ENCODE results near the gene KCNK17. TPM values are rescaled to one million over a fixed set of nuclear protein-coding genes. Genes with fewer than 3 reads are reported as not detected.

The KCNK17 gene
- total and polyA plus RNA-seq, 9 of the 15 experiments (the other 6 are each of a cell fraction or from before 2014, with no cell fraction given), result not detected

DNA sequence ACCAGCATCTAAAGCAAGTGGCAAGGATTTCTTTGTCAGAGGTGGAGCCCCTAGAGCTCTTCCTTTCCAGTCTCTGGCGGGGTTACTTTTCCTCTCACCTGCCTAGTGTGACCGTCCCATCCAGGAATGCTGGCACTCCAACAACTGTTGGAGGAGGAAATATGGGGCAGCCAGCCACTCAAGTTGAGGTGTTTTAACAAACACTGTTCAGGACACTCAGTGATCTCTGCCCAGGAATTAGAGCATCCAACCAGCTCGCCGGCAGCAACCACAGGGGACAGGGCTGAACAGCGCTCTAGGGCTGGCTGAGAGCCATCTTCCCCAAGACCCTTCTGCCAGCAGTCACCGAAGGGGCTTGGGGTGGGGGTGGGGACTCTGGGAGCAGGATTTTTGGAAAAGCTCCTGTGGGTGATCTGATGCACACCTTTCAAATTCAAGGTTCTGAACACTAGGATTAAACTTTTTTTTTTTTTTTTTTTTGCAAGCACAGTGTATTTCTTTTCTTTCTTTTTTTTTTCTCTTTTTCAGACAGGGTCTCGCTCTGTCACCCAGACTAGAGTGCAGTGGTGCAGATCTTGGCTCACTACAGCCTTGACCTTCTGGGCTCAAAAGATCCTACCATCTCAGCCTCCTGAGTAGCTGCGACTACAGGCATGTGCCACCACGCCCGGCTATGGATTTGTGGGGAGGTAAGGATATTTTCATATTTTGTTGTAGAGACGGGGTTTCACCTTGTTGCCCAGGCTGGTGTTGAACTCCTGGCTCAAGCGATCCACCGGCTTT, 36.7 kb upstream of the KCNK17 start:
- POLR2A ChIA-PET, result interaction anchor here (0.6 kb wide), 2 partner anchors 18 to 182 kb away, joined by 3 read pairs; no protein-coding TSS in a partner anchor
- Histone ChIP-seq H3K36me3 (ENCODE audit: control insufficient read depth, insufficient read depth, low read length) (no peaks in the 10 kb centered on the region), H3K4me1 (replicated peaks in 1 of 2; ENCODE audit: control insufficient read depth in 2 of 2, insufficient read depth in 2 of 2, low read length in 2 of 2) (no peaks in the 10 kb centered on the region), H3K79me2 (ENCODE audit: control insufficient read depth, insufficient read depth, low read length) (no peaks in the 10 kb centered on the region), H3K9me1 (ENCODE audit: control insufficient read depth, insufficient read depth, low read length) (no peaks in the 10 kb centered on the region), H3K4me3 (no peak overlapping the region), H2AFZ (ENCODE audit: low read depth, low read length) (no peak overlapping the region), H4K20me1 (replicated peaks; ENCODE audit: control insufficient read depth, insufficient read depth, low read length) (peaks cover 6% of the 10 kb centered on the region; the same call in 1 of the 2 replicates), H3K9ac (ENCODE audit: insufficient read depth in 1 of 2, low read depth in 2 of 2, low read length in 2 of 2) (no peak overlapping the region; a peak in 1 of 4 replicates), H3K9me3 (replicated peaks; ENCODE audit: control insufficient read depth, insufficient read depth, low read depth, low read length) (no peaks in the 10 kb centered on the region), H3K4me2 (ENCODE audit: insufficient read depth, low read length) (no peak overlapping the region), H3K27ac (ENCODE audit: extremely low read depth, low read depth, low read length) (no peak overlapping the region), H3K27me3 (ENCODE audit: control insufficient read depth in 2 of 2, insufficient read depth in 2 of 2, low read length in 2 of 2) (peaks cover 20 to 37% of the 10 kb centered on the region in 2 experiments; a peak in 3 of 5 replicates)
- CTCF ChIA-PET (ENCODE audit: low intra/inter-chr PET ratio), result no interaction called here
- no peak for DNase-seq (ENCODE audit: extremely low read depth in 1 of 4, low spot score in 3 of 4)
- TF ChIP-seq IFI16 (CRISPR knock-in tag; IDR thresholded peaks at IDR 0.05) (no peak), PCBP2 (IDR thresholded peaks at IDR 0.05; ENCODE audit: low read depth, low read length, poor library complexity, severe bottlenecking) (no peak), MECOM (CRISPR knock-in tag; IDR thresholded peaks at IDR 0.05) (no peak), MCM7 (IDR thresholded peaks at IDR 0.05) (no peak), HDAC1 (IDR thresholded peaks at IDR 0.05) (no peak), ARID1B (IDR thresholded peaks at IDR 0.05) (no peak), ZNF165 (CRISPR knock-in tag; IDR thresholded peaks at IDR 0.05; ENCODE audit: borderline replicate concordance) (no peak), ZNF699 (CRISPR knock-in tag; IDR thresholded peaks at IDR 0.05; ENCODE audit: insufficient replicate concordance) (no peak), CBFB (CRISPR knock-in tag; IDR thresholded peaks at IDR 0.05) (no peak), NR2C2 (CRISPR knock-in tag; IDR thresholded peaks at IDR 0.05) (no peak), NR2C2 (tag; IDR thresholded peaks at IDR 0.05) (no peak), CCNT2 (IDR thresholded peaks at IDR 0.05; ENCODE audit: borderline replicate concordance, extremely low read depth, insufficient read length, low read depth, low read length) (no peak), DIDO1 (tag; IDR thresholded peaks at IDR 0.05; ENCODE audit: low read depth) (no peak), ZNF77 (CRISPR knock-in tag; IDR thresholded peaks at IDR 0.05) (no peak)
- WGBS (ENCODE audit: insufficient coverage, low coverage, missing lambda C conversion rate), result under 1% methylated on average over 13 of the region's 13 CpGs
- intact Hi-C loops (cut with micrococcal nuclease) (no loop called here), in situ Hi-C loops (cut with MboI) (loop anchor here (25.0 kb wide), 3 partner anchors 961 to 1686 kb away; partner anchors contain the start of genes TSPO2 and UNC5CL)
- no peak for ATAC-seq
- FAIRE-seq, result no peak
- BruUV-seq (replicated peaks), result no TSS peak

Data from K562 (cell line).